PC-3 (cell line): Measurements from ENCODE around the gene EHBP1. TPM values are rescaled to one million over a fixed set of nuclear protein-coding genes. Genes with fewer than 3 reads are reported as not detected.

Experiments
- ATAC-seq: fragments of 200-7000 bp; cut with Tn5 transposase; 2 replicates; pipeline ENCODE4 v1.9.1; 2020; ENCODE audit warnings: mild to moderate bottlenecking, moderate library complexity
- BruUV-seq: library from RNA; stranded (reverse); fragments of 400-500 nt; replicated peaks from 2 replicates; lab custom pipeline; 2021; lab: Mats Ljungman, UMichigan
- CTCF ChIA-PET: fragments of 300-600 bp; sonication (Branson Sonifier 250); formaldehyde crosslinking; loops from one replicate; lab custom pipeline; 2022; ENCODE audit warnings: antibody characterized with exemption; lab: Charles Lee
- POLR2A ChIA-PET: fragments of 300-600 bp; sonication (Branson Sonifier 250); formaldehyde crosslinking; loops from one replicate; lab custom pipeline; 2022; ENCODE audit warnings: antibody characterized with exemption; ENCODE audit not compliant: unreplicated experiment; lab: Charles Lee
- DNase-seq: peaks from one replicate; pipeline ENCODE4 v3.0.0-alpha.2; 2015
- H2AFZ ChIP-seq: fragments of 300-600 bp; sonication (generic); 2 replicates; pipeline ENCODE4 v1.6.0; 2016; ENCODE audit warnings: antibody characterized with exemption, low read length
- H3F3A ChIP-seq: fragments of 300-600 bp; sonication (generic); one replicate; pipeline ENCODE4 v1.6.0; 2017; ENCODE audit warnings: antibody characterized with exemption, low read length, control low read depth, mild to moderate bottlenecking; ENCODE audit not compliant: unreplicated experiment
- H3K27ac ChIP-seq: fragments of 300-600 bp; sonication (generic); 2 replicates; pipeline ENCODE4 v1.5.1; 2016; ENCODE audit warnings: mild to moderate bottlenecking, low read length
- H3K27me3 ChIP-seq: fragments of 300-600 bp; sonication (generic); 2 replicates; pipeline ENCODE4 v1.6.1; 2016; ENCODE audit warnings: low read length, mixed read lengths
- H3K36me3 ChIP-seq: fragments of 300-600 bp; sonication (generic); 2 replicates; pipeline ENCODE4 v1.6.1; 2016; ENCODE audit warnings: low read depth, mixed run types, low read length, mixed read lengths
- H3K4me1 ChIP-seq: fragments of 300-600 bp; sonication (generic); 2 replicates; pipeline ENCODE4 v1.5.1; 2016; ENCODE audit warnings: low read length; ENCODE audit not compliant: insufficient read depth
- H3K4me2 ChIP-seq: fragments of 300-600 bp; sonication (generic); 2 replicates; pipeline ENCODE4 v1.6.0; 2016; ENCODE audit warnings: low read length
- H3K4me3 ChIP-seq: fragments of 300-600 bp; sonication (generic); 2 replicates; pipeline ENCODE4 v1.5.1; 2016; ENCODE audit warnings: mild to moderate bottlenecking, low read length, mixed read lengths
- H3K79me2 ChIP-seq: fragments of 300-600 bp; sonication (generic); 2 replicates; pipeline ENCODE4 v1.6.1; 2017; ENCODE audit warnings: low read length, mixed read lengths
- H3K9ac ChIP-seq: fragments of 300-600 bp; sonication (generic); 2 replicates; pipeline ENCODE4 v1.6.0; 2016; ENCODE audit warnings: mild to moderate bottlenecking, low read length
- H3K9me2 ChIP-seq: fragments of 300-600 bp; sonication (generic); replicated peaks from 2 replicates; pipeline ENCODE4 v1.6.1; 2016; ENCODE audit warnings: mixed run types, low read length, mixed read lengths
- H3K9me3 ChIP-seq: fragments of 300-600 bp; sonication (generic); 2 replicates; pipeline ENCODE4 v1.6.1; 2016; ENCODE audit warnings: low read length, mixed read lengths
- H4K20me1 ChIP-seq: fragments of 300-600 bp; sonication (generic); 2 replicates; pipeline ENCODE4 v1.6.1; 2016; ENCODE audit warnings: low read length, mixed read lengths
- CTCF ChIP-seq: fragments of 300-600 bp; sonication (generic); conservative IDR thresholded peaks from 2 replicates; pipeline ENCODE4 v1.5.1; 2017; ENCODE audit warnings: antibody characterized with exemption, low read depth, mild to moderate bottlenecking, low read length
- EZH2 ChIP-seq: fragments of 300-600 bp; sonication (generic); IDR thresholded peaks from one replicate; pipeline ENCODE4 v1.6.1; 2017; ENCODE audit warnings: antibody characterized with exemption, mild to moderate bottlenecking, low read length; ENCODE audit not compliant: unreplicated experiment
- EZH2phosphoT487 ChIP-seq: fragments of 300-600 bp; sonication (generic); IDR thresholded peaks from 2 replicates; pipeline ENCODE4 v1.6.1; 2018; ENCODE audit warnings: mild to moderate bottlenecking, antibody characterized with exemption, low read length, borderline replicate concordance
- intact Hi-C: fragments of 100-400 bp; cut with micrococcal nuclease; formaldehyde crosslinking; loops from 2 replicates; pipeline ENCODE4 v1.9.0; 2023
- total RNA-seq: library from RNA; depleted of rRNA; stranded (reverse); fragments of >200 nt; gene quantifications from 2 replicates; pipeline ENCODE4 v1.2.3, GENCODE V29; 2014

Gene EHBP1
- total RNA-seq, 1 experiment from 2014 or later: 25.7 TPM

- Histone ChIP-seq H4K20me1 (no peaks in the 10 kb centered on the region), H3K4me1 (peaks cover 11% of the 10 kb centered on the region; the same call in 1 of the 2 replicates), H3F3A (no peaks in the 10 kb centered on the region), H3K36me3 (peaks cover 4% of the 10 kb centered on the region), H3K79me2 (0 out of 2 replicates have a peak, but pooled peaks cover 3% of the 10 kb centered on the region), H3K9ac (no peak overlapping the region), H2AFZ (no peak overlapping the region), H3K27ac (no peak overlapping the region), H3K9me2 (no peaks in the 10 kb centered on the region), H3K27me3 (no peaks in the 10 kb centered on the region), H3K9me3 (no peaks in the 10 kb centered on the region), H3K4me3 (no peak overlapping the region), H3K4me2 (no peak overlapping the region)
- ChIA-PET POLR2A (no interaction called here), CTCF (no interaction called here)
- no TSS peak for BruUV-seq
- DNase-seq (peak; percentile 30), ATAC-seq (peak; percentile 42)
- intact Hi-C loops: loop anchor here (10.0 kb wide), 1 partner anchor 760 kb away; no protein-coding TSS in a partner anchor
- no peak for TF ChIP-seq EZH2
- no peak for TF ChIP-seq CTCF
- TF ChIP-seq EZH2phosphoT487: no peak
These were observed 79.7 kb downstream of the EHBP1 start for GRCh38 chr2:62785216-62785615.

- POLR2A ChIA-PET: no interaction called here
- H3F3A ChIP-seq: no peaks in the 10 kb centered on the region
- DNase-seq: no peak
- H4K20me1 ChIP-seq: no peaks in the 10 kb centered on the region
- H3K9me3 ChIP-seq: no peaks in the 10 kb centered on the region
- H3K36me3 ChIP-seq: peaks cover 4% of the 10 kb centered on the region
- no TSS peak for BruUV-seq
- CTCF ChIA-PET: interaction anchor here (0.6 kb wide), 2 partner anchors 131 to 721 kb away, joined by 3 read pairs; no protein-coding TSS in a partner anchor
- no peak overlapping the region for H3K9ac ChIP-seq
- intact Hi-C loops: loop anchor here (2.0 to 10.0 kb wide), 2 partner anchors 639 to 759 kb away; no protein-coding TSS in a partner anchor
- no peak overlapping the region for H2AFZ ChIP-seq
- no peak overlapping the region for H3K4me2 ChIP-seq
- no peak overlapping the region for H3K4me3 ChIP-seq
- no peaks in the 10 kb centered on the region for H3K9me2 ChIP-seq
- peaks cover 11% of the 10 kb centered on the region; the same call in 1 of the 2 replicates for H3K4me1 ChIP-seq
- TF ChIP-seq EZH2phosphoT487 (no peak), EZH2 (no peak), CTCF (no peak)
- ATAC-seq: no peak
- no peak overlapping the region for H3K27ac ChIP-seq
- H3K79me2 ChIP-seq: 0 out of 2 replicates have a peak, but pooled peaks cover 3% of the 10 kb centered on the region
- H3K27me3 ChIP-seq: no peaks in the 10 kb centered on the region
These were observed 80.5 kb downstream of the EHBP1 start for GRCh38 chr2:62785810-62786597.

GRCh38 chr2:62787386-62787785 lies 81.9 kb downstream of the EHBP1 start:
- no peak overlapping the region for H3K4me3 ChIP-seq
- H3K4me2 ChIP-seq: no peak overlapping the region
- no peaks in the 10 kb centered on the region for H3K9me3 ChIP-seq
- H3K79me2 ChIP-seq: 0 out of 2 replicates have a peak, but pooled peaks cover 3% of the 10 kb centered on the region
- CTCF ChIA-PET: no interaction called here
- no peaks in the 10 kb centered on the region for H3K9me2 ChIP-seq
- BruUV-seq: no TSS peak
- H3K27ac ChIP-seq: no peak overlapping the region
- TF ChIP-seq CTCF: peak; percentile 63
- no peak for TF ChIP-seq EZH2phosphoT487
- TF ChIP-seq EZH2: no peak
- peaks cover 11% of the 10 kb centered on the region; the same call in 1 of the 2 replicates for H3K4me1 ChIP-seq
- ATAC-seq (peak; percentile 89), DNase-seq (peak; percentile 59)
- no peaks in the 10 kb centered on the region for H3F3A ChIP-seq
- POLR2A ChIA-PET: no interaction called here
- H3K36me3 ChIP-seq: no peaks in the 10 kb centered on the region
- intact Hi-C loops: loop anchor here (1.0 to 10.0 kb wide), 4 partner anchors 236 to 757 kb away; no protein-coding TSS in a partner anchor
- no peak overlapping the region for H3K9ac ChIP-seq
- no peaks in the 10 kb centered on the region for H4K20me1 ChIP-seq
- H3K27me3 ChIP-seq: no peaks in the 10 kb centered on the region
- H2AFZ ChIP-seq: no peak overlapping the region
